Effector CD8-positive, alpha-beta T cell (primary cell): Measurements from ENCODE around the gene ITLN2.
"Not testable (repeated sequence)": the region's sequence is repeated elsewhere in the genome, so short reads cannot be mapped to it uniquely, and the experiment has no call there.

Source experiments
- DNase-seq: peaks from one replicate; lab custom pipeline; 2025; lab: John Stamatoyannopoulos, UW
- total RNA-seq, 4 experiments: gene quantifications; one replicate each; lab custom pipeline; 2026; lab: John Stamatoyannopoulos, UW

The ITLN2 gene
- 0 reads per million in 4 experiments for total RNA-seq

DNA sequence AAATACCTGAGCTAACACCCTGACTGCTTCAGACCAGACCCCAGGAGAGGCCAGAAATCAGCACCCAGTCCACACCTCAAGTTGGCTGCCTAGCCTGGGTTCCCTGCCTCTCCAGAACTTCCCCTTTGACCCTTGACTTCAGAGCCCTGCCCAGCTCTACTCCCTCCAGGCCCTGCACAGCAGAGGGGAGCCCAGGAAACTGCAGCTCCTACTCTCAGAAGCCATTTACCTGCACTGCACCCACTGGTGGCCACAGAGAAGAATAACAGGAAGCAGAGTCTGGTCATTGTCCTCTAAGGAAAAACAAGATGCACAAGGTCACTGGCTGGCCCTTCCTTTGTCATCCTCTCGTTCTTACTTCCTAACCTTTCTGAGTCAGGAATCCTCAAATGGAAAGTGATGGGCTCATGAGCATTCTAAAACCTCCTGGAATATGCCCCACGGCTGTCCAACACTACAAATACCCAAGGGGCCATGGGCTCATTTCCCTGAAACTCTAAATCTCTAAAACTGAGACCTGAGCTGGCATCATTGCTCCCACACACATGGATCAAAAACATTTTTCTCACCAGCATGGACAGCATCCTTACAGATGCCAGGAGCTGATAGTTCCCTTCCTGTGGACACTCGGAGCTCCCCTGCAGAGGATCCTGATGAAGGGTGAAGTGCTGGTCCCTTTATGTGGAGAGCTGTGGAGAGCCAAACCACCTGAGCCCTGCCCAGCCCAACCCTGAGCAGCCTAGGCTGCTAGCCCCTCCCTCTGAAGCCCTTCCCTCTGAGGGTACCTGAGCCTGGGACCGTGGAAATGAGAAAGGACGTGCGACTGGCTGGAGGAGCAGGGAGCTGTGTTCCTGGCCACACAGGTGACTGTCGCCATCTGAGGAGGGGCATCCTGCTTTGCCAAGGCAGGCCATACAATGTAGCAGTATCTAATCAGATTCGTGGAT lies at the start of gene ITLN2:
Gene ITLN2 (minus strand): TSS at position 652 of the 947 bp plus-strand sequence. CDS start 68 bp downstream, at position 584.
- peak; percentile 3 for DNase-seq

DNA sequence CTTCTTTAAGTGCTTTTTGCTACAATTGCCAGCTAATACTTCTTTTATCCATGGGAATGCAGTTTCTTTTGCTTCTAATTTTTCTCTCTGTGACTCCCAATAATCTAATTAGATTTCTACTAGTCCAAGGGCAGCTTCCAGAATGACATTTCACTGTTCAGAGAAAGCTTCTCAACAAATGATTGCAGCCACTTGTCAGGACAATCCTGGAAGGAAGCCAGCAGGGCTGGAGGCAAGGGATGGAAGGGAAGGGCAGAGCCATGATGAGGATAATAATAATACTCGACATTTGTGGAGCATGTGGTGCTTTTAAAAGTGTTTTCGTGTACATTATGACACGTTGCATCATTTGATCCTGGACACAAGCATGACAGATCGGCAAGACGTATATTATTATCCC lies 46.9 kb upstream of the ITLN2 start:
- no peak for DNase-seq

DNA sequence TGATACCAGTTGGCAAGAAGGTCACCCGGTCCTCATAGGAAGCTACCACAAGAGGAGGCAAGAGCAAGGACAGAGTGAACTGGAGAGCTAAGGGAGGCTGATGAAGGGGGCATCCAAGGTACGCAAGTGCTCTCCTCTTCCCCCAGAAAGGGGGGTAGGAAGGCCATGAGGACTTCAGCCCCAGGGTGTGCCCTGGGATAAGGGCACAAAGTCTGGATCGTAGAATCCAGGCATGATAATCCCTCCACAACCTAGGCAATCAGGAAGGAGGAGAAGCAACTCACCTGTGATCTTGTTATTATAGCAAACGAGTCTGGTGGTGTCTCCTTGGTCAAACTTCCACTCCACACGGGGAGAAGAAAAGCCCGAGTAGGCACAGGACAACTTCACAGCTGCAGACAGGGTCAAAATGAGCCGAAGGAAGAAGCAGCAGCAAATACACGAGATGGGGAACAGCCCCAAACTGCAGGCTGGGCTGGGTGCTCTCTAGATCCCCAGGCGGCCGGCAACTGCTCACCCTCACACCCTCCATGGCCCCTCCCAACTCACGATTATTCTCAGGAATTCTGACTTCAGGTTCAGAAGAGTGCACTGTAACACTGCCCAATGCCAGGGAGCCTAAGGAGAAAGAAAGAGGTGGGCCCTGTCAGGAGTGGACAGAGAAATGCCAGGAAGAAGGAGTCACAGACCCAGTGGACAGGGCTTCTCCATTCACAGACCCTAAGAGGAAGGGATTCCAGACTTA lies 46.3 kb upstream of the ITLN2 start:
- DNase-seq = no peak

DNA sequence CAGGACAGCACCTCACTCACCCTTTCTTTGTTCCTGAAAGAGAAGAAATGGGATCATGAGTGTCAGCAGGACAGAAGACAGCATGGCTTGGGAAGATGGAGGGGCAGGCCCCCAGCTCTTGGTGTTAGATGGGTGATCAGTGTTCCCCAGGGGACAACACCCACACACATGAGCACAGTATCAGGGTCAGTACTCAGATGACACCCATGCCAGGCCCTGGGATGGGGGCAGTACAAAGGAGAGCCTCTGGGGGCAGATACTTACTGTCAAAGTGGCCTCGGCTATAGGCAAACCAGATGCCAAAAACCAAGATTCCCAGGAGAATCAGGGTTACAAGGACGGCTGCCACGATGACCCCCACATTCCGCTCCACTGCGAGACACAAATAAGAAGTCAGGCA lies 44.8 kb upstream of the ITLN2 start:
- no peak for DNase-seq

DNA sequence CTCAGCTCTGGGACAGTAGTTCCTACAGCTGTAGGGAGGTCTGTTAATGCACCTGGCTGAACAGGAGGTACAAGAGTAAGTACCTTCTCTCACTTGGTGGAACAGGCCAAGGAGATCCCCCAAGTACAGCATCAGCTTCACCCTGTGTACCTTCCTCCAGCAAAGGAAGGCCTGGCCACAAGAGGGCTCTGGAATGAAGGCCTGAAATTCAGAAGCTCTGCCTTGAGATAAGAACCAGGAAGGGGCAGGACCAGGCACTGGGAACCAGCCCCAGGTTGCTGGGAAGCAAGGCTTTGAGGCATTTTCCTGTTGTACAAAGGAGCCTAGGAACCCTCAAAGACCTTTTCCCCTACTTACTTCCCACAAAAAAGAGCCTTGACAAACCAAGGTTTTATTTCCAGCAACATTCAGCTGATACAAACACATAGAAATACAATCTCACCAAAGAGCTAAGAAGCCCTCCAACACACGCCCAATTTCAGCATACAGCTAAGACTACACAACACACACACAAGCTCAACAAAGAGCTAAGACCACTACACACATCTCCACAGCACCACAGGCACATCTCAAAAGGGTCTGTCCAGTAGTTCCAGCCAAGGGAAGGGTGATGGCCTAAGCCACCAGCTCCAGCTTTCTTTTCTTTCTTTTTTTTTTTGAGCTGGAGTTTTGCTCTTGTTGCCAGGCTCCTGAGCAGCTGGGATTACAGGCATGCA lies 42.9 kb upstream of the ITLN2 start:
- peak; percentile 7 for DNase-seq

DNA sequence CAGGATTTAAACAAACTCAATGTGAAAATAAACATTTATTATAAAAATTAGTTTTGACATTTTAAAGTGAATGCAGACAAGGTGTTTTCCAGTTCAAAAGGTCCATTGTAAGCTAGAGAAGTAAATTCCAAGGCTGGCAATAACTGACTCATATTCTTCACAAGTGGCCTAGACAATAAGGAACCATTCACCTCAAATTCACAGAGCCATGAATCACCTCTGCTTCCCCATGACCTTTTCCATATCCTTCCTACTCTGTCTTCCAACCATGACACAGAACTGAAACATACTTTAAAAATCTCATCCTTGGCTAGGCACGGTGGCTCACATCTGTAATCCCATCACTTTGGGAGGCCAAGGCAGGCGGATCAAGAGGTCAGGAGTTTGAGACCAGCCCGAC lies 41.6 kb upstream of the ITLN2 start:
- no peak for DNase-seq

DNA sequence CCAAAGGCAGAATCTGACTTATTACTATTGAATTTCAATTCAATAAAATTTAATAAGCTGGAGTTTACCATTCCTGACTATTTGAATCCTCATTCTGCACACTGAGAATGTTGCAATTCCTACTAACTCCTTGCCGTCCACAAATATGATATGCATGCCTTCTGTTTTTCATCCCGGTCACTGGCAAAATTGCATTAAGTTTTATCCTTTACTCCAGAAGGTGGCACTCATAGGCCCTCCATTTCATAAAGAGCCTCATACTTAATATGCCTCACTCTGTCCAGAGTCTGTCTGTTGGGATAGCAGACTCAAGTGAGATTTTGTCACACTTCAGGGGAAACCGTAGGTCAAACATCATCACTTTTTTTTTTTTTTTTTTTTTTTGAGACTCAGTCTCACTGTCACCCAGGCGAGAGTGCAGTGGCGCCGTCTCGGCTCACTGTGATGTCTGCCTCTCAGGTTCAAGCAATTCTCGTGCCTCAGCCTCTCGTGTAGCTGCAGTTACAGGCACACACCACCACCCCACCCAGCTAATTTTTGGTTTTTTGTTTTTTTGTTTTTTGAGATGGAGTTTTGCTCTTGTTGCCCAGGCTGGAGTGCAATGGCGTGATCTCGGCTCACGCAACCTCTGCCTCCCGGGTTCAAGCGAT lies 39.1 kb upstream of the ITLN2 start:
- DNase-seq = no peak

DNA sequence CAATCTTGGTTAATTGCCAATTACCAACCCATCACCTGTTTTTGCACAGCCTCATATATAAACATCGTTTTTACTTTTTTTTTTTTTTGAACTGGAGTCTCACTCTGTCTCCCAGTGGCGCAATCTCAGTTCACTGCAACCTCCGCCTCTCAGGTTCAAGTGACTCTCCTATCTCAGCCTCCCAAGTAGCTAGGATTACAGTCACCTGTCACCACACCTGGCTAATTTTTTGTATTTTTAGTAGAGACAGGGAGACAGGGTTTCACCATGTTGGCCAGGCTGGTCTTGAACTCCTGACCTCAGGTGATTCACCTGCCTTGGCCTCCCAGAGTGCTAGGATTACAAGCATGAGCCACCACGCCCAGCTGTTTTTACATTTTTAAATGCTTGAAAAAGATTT lies 37.4 kb upstream of the ITLN2 start:
- DNase-seq = not testable (repeated sequence)

DNA sequence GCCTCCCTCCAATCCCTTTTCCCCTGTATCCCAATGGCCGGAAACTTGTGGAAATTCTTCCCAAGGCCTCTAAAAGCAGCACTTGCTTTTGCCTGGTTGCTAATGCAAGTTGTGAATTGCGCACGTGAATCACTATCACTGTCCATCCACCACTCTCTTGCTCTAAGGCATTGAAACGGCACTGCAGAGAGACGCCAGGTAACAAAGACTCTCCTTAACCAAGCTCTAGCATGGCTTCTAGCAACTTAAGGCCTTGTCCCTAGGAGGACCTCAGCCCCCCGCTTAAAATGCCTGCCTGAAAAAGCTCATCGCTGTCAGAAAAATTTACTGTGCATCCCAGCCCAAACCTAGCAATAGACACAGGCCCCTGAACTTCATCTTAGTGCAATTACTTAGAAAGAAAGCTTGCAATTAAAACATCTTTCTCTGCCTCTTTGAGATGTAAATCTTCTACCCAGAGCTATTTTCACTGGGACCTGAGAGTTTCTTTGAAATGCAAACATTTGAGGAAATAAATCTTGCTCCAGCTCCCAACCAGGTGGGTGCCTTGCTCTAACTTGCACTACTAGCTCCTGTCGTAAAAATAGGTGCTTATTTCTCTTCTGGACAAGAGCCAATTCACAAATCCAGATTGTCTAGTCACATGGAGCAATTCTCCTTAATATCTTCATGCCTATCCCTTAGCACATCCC lies 32.9 kb upstream of the ITLN2 start:
- no peak for DNase-seq

DNA sequence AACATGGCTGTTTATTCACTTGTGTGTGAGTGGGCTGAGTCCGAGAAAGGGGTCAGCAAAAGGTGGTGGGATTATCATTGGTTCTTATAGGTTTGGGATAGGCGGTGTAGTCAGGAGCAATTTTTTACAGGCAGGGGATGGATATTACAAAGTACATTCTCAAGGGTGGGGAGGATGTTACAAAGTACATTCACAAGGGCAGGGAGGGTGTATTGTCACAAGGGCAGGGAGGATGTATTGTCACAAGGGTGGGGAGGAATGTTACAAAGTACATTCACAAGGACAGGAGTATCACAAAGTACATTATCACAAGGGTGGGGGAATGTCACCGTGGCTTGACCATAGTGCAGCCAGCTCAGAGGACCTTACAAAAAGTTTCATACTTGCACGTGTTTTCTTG lies 31.1 kb upstream of the ITLN2 start:
- no peak for DNase-seq

DNA sequence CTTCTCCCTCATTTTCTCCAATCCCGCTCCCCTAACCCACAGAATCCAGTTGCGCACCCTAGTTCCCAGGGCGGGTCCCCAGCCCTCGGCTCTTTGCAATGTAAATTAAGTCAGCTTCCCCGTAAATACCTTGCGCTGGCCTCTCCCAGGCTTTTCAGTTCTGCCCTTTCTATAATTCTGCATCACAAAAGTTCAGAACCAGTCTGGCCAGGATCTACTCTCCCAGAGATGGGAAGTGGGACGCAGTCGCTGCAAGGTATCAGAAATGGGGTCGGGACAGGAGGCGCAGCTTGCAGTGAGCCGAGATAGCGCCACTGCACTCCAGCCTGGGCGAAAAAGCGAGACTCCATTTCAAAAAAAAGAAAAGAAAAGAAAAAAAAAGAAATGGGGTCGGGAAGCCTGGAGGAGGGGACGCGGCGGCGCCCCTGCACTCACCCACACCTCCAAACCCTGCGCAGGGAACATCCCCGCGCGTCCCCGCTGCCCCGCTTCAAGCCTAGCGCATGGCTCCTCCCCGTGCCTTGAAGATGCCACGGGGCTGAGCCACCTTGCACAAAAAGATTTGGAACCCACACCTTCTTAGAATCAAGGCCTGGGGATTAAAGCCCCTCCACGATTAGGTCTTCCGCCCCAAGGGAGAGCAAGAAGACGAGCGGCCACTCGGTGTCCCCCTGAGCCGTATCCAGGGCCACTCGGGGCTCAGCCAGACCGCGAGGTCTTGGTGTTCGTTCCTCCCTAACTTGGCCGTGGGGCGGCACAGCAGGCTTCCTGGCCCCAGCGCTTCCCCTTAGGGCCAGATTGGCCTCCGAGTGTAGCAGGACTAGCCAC lies 27.2 kb upstream of the ITLN2 start:
- no peak for DNase-seq

DNA sequence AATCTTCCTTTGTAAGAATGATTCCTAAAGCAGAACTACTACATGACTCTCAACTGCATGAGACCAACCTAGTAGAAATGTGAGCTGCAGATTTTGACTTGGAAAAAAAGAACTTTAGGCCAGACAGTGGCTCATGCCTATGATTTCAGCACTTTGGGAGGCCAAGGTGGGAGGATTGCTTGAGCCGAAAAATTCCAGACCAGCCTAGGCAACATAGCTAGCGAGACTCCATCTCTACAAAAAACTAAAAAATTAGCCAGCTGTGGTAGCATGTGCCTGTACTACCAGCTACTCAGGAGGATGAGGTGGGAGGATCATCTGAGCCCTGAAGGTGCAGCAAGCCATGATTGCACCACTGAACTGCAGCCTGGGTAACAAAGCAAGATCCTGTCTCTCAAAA lies 24.7 kb upstream of the ITLN2 start:
- no peak for DNase-seq

DNA sequence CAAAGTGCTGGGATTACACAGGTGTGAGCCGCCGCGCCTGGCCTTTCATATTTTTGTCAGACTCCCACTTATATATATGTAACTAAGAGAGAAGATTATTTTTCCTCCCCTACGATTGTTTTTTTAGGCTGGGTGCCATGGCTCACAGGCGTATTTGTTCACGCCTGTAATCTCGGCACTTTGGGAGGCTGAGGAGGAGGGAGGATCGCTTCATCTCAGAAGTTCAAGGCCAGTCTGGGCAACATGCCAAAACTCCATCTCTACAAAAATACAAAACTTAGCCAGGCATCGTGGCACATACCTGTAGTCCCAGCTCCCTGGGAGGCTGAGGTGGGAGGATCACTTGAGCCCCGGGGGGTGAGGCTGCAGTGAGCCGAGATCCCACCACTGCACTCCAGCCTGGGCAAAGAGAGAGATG lies 23.9 kb upstream of the ITLN2 start:
- DNase-seq = no peak

DNA sequence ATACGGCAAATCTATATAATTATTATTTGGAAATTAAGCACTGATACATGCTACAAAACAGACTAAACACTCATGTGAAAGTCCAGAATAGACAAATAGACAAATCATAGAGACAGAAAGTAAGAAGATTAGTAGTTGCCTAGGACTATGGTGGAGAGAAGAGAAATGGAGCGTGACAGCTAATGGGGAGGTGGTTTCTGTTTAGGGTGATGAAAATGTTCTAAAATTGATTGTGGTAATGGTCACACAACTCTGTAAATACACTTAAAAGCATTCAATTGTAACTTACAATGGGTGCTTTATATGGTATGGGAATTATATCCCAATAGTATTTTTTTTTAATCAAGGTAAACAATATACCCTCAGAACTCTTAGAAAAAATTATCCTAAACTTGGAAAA lies 20.4 kb upstream of the ITLN2 start:
- DNase-seq = no peak

DNA sequence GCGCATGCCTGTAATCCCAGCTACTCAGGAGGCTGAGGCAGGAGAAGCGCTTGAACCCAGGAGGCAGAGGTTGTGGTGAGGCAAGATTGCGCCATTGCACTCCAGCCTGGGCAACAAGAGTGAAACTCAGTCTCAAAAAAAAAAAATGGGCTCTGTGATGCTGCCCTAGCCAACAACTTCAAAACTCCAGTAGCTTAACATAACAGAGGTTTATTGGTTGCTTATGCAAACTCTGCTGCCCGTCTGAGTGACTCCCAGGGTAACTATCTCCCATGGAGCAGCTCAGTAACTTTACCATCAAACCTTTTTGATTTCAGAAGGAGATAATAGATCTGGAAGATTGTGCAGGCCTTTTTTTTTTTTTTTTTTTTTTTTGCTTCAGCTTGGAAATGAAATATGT lies 18.9 kb upstream of the ITLN2 start:
- DNase-seq = no peak

DNA sequence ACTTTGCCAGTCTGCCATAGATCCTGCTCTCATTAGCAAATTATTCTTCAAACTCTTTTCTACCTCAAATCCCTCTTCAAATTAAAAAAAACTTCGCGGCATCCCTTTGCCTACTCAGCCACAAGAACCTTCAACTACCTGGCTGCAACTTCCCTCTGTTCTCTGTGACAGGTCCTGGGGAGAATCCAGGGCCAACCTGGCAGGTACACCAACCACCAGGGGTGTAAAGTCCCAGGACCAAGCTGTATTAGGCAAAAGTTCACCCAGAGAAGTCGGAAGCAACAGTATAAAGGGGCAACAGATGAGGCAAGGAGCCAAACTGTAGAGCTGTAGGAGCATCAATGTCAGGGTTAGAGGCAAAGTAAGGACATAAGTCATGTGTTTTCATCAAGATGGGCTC lies 18.3 kb upstream of the ITLN2 start:
- DNase-seq = no peak

DNA sequence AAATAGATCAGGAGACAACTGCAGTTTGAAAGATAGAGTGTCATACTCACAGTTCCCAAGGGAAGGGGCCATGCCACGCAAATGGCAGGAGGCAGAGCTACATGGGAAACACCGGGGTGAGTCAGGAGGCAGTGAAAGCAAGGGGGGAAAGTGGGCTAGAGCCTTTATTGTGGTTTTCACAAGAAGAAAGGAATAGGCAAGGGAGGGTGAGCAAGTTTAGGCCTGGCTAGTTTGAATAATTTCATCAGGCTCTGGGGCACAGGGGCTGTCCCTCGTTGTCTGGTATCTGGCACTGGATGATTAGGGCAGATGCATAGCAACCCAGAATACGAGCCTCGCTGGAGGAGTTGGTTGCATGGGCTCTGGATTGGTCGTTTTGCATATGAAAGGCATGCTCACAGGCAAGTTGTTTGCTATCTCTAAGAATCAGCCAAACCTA lies 17.0 kb upstream of the ITLN2 start:
- DNase-seq = no peak

DNA sequence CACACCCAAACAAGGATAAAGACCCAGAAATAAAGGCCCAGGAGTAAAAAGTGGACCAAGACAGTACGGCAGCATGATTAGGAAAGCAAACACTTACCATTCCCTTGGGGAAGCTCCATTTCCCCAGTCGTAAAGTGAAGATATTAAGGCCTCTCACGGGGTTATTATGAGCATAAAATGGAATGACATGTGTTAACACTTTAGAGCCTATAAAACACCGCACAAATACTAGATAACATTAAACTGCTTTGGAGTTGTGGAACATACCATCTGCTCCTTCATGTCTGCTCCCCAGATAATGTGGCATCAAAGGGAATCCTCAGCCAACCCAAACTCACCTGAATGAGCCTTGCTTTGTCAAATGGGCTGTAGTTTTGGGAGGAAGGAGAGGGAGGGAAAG lies 8.9 kb upstream of the ITLN2 start:
- no peak for DNase-seq

DNA sequence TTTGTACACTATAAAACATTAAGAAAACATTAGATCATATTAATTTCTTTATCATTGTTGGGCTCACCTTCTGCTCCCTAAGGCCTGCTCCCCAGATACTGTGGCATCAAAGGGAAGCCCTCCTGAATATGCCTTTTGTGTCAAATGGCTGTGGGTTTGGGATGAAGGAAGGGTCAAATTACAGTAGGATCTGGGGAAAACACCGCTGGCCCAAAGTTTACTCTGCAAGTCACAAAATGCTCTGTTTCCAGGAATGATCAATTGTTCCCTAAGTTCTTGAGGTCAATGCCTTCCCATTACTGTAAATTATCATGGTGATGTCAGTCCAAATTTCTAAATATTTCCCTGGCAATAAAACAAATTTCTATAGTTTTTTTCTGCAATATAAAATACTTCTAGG lies 6.8 kb upstream of the ITLN2 start:
- DNase-seq = no peak

DNA sequence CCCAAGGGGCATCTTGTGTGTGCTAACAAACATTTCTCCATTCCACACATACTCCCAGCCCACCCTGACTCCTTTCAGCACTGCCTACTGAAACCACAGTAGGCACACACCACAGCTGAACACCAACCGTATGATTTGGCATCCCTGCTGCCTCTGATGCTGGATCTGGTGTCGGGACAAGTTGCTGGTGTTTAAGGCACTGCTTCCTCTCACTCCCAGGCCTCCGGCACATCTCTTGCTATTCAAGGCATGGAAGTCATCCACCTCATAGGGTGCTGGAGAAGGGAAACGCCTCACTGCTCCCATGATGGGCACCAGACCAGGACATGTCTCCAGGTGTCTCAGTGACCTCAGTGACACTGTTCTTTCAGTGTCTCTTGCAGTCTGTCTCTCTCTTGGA lies 2.4 kb upstream of the ITLN2 start:
- no peak for DNase-seq
